Cardiac muscle cell (in vitro differentiated cells and primary cell): Measurements from ENCODE around the gene ALPK3. TPM values are rescaled to one million over a fixed set of nuclear protein-coding genes. Genes with fewer than 3 reads are reported as not detected.

Experiments
- DNase-seq, 2 donors: peaks; one replicate each; pipeline versions ENCODE4 v3.0.0 to v3.0.0-alpha.2; 2010 to 2017; ENCODE audit warnings: low read depth in 1 of 2, low spot score in 1 of 2
- H3K27ac ChIP-seq: fragments of 200-600 bp; sonication (generic); 2 replicates; pipeline ENCODE4 v1.5.1; 2016
- H3K27me3 ChIP-seq: fragments of 200-600 bp; sonication (generic); 2 replicates; pipeline ENCODE4 v1.6.0; 2016; ENCODE audit warnings: control low read depth
- H3K36me3 ChIP-seq: fragments of 200-600 bp; sonication (generic); 2 replicates; pipeline ENCODE4 v1.5.1; 2016; ENCODE audit warnings: control low read depth
- H3K4me1 ChIP-seq: fragments of 200-600 bp; sonication (generic); 2 replicates; pipeline ENCODE4 v1.8.1; 2017; ENCODE audit warnings: low read depth, mild to moderate bottlenecking, mixed run types
- H3K4me3 ChIP-seq: fragments of 200-600 bp; sonication (generic); 2 replicates; pipeline ENCODE4 v1.5.1; 2016; ENCODE audit warnings: mild to moderate bottlenecking
- H3K9me3 ChIP-seq: fragments of 200-600 bp; sonication (generic); 2 replicates; pipeline ENCODE4 v1.5.1; 2017; ENCODE audit warnings: low read depth, mild to moderate bottlenecking, control low read depth
- CTCF ChIP-seq: IDR thresholded peaks from 2 replicates; pipeline ENCODE4 v1.5.1; 2012; ENCODE audit warnings: low read depth, mild to moderate bottlenecking, low read length
- polyA plus RNA-seq: library from polyadenylated mRNA; unstranded; fragments of >200 nt; fragmentation: Nextera tagmentation; extraction: Ambion mirVana; gene quantifications from 2 replicates; pipeline ENCODE4 v1.2.1, GENCODE V29; 2016
- total RNA-seq: library from RNA; depleted of rRNA; stranded (reverse); fragments of >200 nt; gene quantifications from 2 replicates; pipeline ENCODE4 v1.2.3, GENCODE V29; 2016

The ALPK3 gene
- total and polyA plus RNA-seq, 2 experiments from 2014 or later: 16.6 to 52.1 TPM

- Histone ChIP-seq H3K4me1 (peaks cover 13% of the 10 kb centered on the region), H3K4me3 (no peak overlapping the region), H3K36me3 (peaks cover 40% of the 10 kb centered on the region), H3K27me3 (no peaks in the 10 kb centered on the region), H3K9me3 (no peaks in the 10 kb centered on the region), H3K27ac (no peak overlapping the region)
- no peak for TF ChIP-seq CTCF
- DNase-seq: no peak
Observed at GRCh38 chr15:84856731-84857417, 39.7 kb downstream of the ALPK3 start.

DNA sequence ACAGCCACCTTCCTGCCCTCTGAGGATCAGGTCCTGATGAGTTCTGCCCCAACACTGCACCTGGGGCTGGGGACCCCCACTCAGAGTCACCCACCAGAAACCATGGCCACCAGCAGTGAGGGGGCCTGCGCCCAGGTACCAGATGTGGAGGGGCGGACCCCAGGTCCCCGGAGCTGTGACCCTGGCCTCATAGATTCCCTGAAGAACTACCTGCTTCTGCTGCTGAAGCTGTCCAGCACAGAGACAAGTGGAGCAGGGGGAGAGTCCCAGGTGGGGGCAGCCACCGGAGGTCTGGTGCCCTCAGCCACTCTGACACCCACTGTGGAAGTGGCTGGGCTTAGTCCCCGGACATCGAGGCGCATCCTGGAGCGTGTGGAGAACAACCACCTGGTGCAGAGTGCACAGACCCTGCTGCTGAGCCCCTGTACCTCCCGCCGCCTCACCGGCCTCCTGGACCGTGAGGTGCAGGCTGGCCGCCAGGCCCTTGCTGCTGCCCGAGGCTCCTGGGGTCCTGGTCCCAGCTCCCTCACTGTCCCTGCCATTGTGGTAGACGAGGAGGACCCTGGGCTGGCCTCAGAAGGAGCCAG is 40.4 kb downstream of the ALPK3 start:
- Histone ChIP-seq H3K27ac (no peak overlapping the region), H3K4me3 (no peak overlapping the region), H3K27me3 (no peaks in the 10 kb centered on the region), H3K4me1 (peaks cover 11% of the 10 kb centered on the region), H3K9me3 (no peaks in the 10 kb centered on the region), H3K36me3 (peaks cover 46% of the 10 kb centered on the region)
- DNase-seq: no peak
- no peak for TF ChIP-seq CTCF

GRCh38 chr15:84858231-84858630 is 41.1 kb downstream of the ALPK3 start:
- Histone ChIP-seq H3K27ac (no peak overlapping the region), H3K9me3 (no peaks in the 10 kb centered on the region), H3K4me3 (no peak overlapping the region), H3K36me3 (peaks cover 54% of the 10 kb centered on the region), H3K4me1 (peaks cover 9% of the 10 kb centered on the region), H3K27me3 (no peaks in the 10 kb centered on the region)
- no peak for DNase-seq
- no peak for TF ChIP-seq CTCF

DNA sequence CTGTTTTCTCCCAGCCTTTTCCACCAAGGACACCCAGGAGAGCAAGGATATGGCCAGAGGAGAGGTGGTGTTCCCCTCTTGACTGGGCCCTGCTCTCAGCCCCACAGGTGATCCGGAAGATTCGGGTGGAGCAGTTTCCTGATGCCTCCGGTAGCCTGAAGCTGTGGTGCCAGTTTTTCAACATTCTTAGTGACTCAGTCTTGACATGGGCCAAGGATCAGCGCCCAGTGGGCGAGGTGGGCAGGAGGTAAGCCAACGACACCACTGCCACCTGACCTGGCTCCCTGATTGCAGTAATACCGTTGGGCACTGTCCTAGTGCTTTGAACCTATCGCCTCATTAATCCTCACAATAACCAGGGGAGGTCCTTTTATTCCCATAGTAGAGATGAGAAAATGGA is 42.0 kb downstream of the ALPK3 start:
- DNase-seq: no peak
- Histone ChIP-seq H3K36me3 (peaks cover 63% of the 10 kb centered on the region), H3K4me1 (peaks cover 9% of the 10 kb centered on the region), H3K27me3 (no peaks in the 10 kb centered on the region), H3K27ac (no peak overlapping the region), H3K4me3 (no peak overlapping the region), H3K9me3 (no peaks in the 10 kb centered on the region)
- TF ChIP-seq CTCF: no peak

DNA sequence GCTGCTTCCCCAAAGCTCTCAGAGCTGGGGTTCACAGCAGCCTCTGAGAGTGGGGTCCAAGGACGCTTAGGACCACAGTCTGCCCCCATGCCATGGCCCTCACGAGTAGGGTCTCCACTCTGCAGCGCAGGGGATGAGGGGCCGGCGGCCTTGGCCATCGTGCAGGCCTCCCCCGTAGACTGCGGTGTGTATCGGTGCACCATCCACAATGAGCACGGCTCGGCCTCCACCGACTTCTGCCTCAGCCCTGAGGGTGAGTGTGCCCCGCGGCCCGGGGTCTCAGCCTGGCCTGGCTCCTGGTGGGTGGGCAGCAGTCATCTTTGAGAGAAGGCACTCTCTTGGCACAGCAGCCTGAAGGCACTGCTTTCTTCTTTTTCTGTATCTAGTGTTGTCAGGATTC is 42.5 kb downstream of the ALPK3 start:
- no peaks in the 10 kb centered on the region for H3K9me3 ChIP-seq
- no peak for TF ChIP-seq CTCF
- peaks cover 7% of the 10 kb centered on the region for H3K4me1 ChIP-seq
- no peak overlapping the region for H3K4me3 ChIP-seq
- peaks cover 66% of the 10 kb centered on the region for H3K36me3 ChIP-seq
- H3K27me3 ChIP-seq: no peaks in the 10 kb centered on the region
- DNase-seq: no peak
- no peak overlapping the region for H3K27ac ChIP-seq
